ENCODE results near the gene MID1.

The MID1 gene

DNA sequence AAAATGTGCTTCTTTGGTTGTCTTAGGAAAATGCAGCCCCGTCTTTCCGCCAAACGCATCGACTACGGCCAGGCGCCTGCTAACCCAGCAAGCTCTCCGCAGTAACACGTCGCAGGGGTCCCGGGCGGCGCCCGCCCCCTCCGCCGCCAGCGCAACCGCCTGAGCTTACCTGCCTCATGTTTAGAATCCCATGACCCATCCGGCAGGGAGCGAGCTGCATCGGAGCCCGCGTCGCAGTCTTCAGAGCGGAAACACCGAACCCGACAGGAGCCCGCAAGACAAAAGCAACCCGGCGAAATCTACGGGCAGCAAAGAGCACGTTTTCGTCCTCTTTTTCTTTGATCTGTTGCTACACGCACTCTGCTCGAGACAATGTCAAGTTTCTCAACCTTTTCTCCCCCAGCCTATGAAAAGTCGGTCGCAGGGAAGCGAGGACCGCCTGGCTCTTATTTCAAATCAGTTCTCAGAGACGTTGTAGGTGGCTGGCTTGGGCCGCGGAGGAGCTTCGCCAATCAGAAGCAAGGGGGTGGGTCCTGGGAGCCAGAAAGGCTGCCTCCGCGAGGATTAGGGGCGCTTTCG lies at the start of gene MID1:
Gene MID1, minus strand, starts transcription at position 465 of the 579 bp plus-strand sequence. CDS start 53,038 bp downstream, outside the sequence.
- TF ChIP-seq, protein P1, sequence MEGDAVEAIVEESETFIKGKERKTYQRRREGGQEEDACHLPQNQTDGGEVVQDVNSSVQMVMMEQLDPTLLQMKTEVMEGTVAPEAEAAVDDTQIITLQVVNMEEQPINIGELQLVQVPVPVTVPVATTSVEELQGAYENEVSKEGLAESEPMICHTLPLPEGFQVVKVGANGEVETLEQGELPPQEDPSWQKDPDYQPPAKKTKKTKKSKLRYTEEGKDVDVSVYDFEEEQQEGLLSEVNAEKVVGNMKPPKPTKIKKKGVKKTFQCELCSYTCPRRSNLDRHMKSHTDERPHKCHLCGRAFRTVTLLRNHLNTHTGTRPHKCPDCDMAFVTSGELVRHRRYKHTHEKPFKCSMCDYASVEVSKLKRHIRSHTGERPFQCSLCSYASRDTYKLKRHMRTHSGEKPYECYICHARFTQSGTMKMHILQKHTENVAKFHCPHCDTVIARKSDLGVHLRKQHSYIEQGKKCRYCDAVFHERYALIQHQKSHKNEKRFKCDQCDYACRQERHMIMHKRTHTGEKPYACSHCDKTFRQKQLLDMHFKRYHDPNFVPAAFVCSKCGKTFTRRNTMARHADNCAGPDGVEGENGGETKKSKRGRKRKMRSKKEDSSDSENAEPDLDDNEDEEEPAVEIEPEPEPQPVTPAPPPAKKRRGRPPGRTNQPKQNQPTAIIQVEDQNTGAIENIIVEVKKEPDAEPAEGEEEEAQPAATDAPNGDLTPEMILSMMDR (IDR thresholded peaks at IDR 0.05; ENCODE audit: insufficient read depth, low read length, poor library complexity, severe bottlenecking): no peak
- H3K36me3 ChIP-seq (ENCODE audit: control insufficient read depth, insufficient read depth, low read length): no peaks in the 10 kb centered on the region
- peak within 1 kb of the TSS; percentile 47 for H3K4me3 ChIP-seq (replicated peaks; ENCODE audit: low read depth, low read length)
- DNase-seq (ENCODE audit: extremely low read depth, insufficient read length): peak; percentile 9
- peaks cover 2% of the 10 kb centered on the region; the same call in 1 of the 2 replicates for H3K27me3 ChIP-seq (replicated peaks; ENCODE audit: control insufficient read depth, insufficient read depth, low read length)

- no peaks in the 10 kb centered on the region for H3K27me3 ChIP-seq (replicated peaks; ENCODE audit: control insufficient read depth, insufficient read depth, low read length)
- TF ChIP-seq, protein P1 (IDR thresholded peaks at IDR 0.05; ENCODE audit: insufficient read depth, low read length, poor library complexity, severe bottlenecking): no peak
- H3K36me3 ChIP-seq (ENCODE audit: control insufficient read depth, insufficient read depth, low read length): no peaks in the 10 kb centered on the region
- no peak overlapping the region for H3K4me3 ChIP-seq (replicated peaks; ENCODE audit: low read depth, low read length)
- DNase-seq (ENCODE audit: extremely low read depth, insufficient read length): no peak
Measured at GRCh38 chrX:10667143-10667542, 46.8 kb upstream of the MID1 start.

DNA sequence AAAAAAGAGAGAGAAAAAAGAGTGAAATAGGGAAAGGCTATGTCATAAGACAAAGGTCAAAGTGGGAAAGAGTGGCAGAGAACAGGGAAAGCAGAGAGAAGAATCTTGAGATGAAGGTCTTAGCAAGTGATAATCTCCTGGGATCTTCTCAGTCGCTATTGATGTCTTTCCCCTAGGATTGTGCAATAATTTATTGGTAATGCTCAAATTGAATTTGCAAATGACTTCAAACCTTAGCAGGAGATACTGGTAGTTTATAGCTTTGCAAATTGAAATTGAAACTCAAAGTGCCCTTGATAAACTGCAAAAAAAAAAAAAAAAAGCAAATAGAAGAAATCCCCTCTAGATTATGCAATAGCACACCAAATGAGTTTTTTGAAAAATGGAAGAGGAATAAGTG lies 45.7 kb upstream of the MID1 start:
- TF ChIP-seq, protein P1 (IDR thresholded peaks at IDR 0.05; ENCODE audit: insufficient read depth, low read length, poor library complexity, severe bottlenecking): no peak
- no peak for DNase-seq (ENCODE audit: extremely low read depth, insufficient read length)
- Histone ChIP-seq H3K4me3 (replicated peaks; ENCODE audit: low read depth, low read length) (no peak overlapping the region), H3K36me3 (ENCODE audit: control insufficient read depth, insufficient read depth, low read length) (no peaks in the 10 kb centered on the region), H3K27me3 (replicated peaks; ENCODE audit: control insufficient read depth, insufficient read depth, low read length) (no peaks in the 10 kb centered on the region)

- TF ChIP-seq, protein P1 (IDR thresholded peaks at IDR 0.05; ENCODE audit: insufficient read depth, low read length, poor library complexity, severe bottlenecking): no peak
- Histone ChIP-seq H3K4me3 (replicated peaks; ENCODE audit: low read depth, low read length) (no peak overlapping the region), H3K27me3 (replicated peaks; ENCODE audit: control insufficient read depth, insufficient read depth, low read length) (no peaks in the 10 kb centered on the region), H3K36me3 (ENCODE audit: control insufficient read depth, insufficient read depth, low read length) (no peaks in the 10 kb centered on the region)
- DNase-seq (ENCODE audit: extremely low read depth, insufficient read length): no peak
Measured at GRCh38 chrX:10665681-10666080, 45.3 kb upstream of the MID1 start.

DNA sequence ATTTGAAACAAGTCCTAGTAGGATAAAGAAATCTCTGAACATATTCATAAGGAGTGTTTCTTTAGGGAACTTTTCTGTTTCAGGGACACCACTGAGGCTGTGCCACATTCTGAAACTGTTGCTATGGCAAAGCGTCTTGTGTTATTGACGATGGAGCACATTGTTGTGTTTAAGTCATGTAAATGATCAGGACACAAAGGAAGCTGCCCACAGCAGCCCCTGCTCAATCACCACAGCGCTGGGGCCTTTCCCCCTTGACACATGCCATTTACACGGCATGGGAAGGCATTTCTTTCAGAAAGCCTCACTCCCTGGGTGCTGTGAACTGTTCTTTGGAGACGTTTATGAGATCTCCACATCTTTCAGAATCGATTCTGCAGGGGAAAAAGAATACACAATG lies 39.8 kb upstream of the MID1 start:
- no peak for DNase-seq (ENCODE audit: extremely low read depth, insufficient read length)
- Histone ChIP-seq H3K36me3 (ENCODE audit: control insufficient read depth, insufficient read depth, low read length) (no peaks in the 10 kb centered on the region), H3K4me3 (replicated peaks; ENCODE audit: low read depth, low read length) (no peak overlapping the region), H3K27me3 (replicated peaks; ENCODE audit: control insufficient read depth, insufficient read depth, low read length) (no peaks in the 10 kb centered on the region)
- TF ChIP-seq, protein P1 (IDR thresholded peaks at IDR 0.05; ENCODE audit: insufficient read depth, low read length, poor library complexity, severe bottlenecking): no peak

- TF ChIP-seq, protein P1 (IDR thresholded peaks at IDR 0.05; ENCODE audit: insufficient read depth, low read length, poor library complexity, severe bottlenecking): no peak
- Histone ChIP-seq H3K36me3 (ENCODE audit: control insufficient read depth, insufficient read depth, low read length) (no peaks in the 10 kb centered on the region), H3K27me3 (replicated peaks; ENCODE audit: control insufficient read depth, insufficient read depth, low read length) (no peaks in the 10 kb centered on the region), H3K4me3 (replicated peaks; ENCODE audit: low read depth, low read length) (no peak overlapping the region)
- no peak for DNase-seq (ENCODE audit: extremely low read depth, insufficient read length)
Measured at GRCh38 chrX:10656214-10656613, 35.8 kb upstream of the MID1 start.
